Activated naive CD8-positive, alpha-beta T cell treated with anti-CD3 and anti-CD28 coated beads, Interleukin-2, amount 50 U/mL, for 24 hours (primary cell): ENCODE data around the gene TMEM101.
"Not testable (repeated sequence)": the region's sequence is repeated elsewhere in the genome, so short reads cannot be mapped to it uniquely, and the experiment has no call there.

Source experiments
- ATAC-seq: fragments of 150-1000 bp; cut with Tn5 transposase; one replicate; pipeline ENCODE4 v1.10.0; 2021
- DNase-seq: peaks from one replicate; pipeline ENCODE4 v3.0.0; 2021
- H3K27ac Mint-ChIP-seq: one replicate; pipeline ENCODE4 v1.8.0; 2021; ENCODE audit warnings: mild to moderate bottlenecking, mixed read lengths
- H3K27me3 Mint-ChIP-seq: one replicate; pipeline ENCODE4 v1.8.0; 2021; ENCODE audit warnings: mixed read lengths
- H3K36me3 Mint-ChIP-seq: one replicate; pipeline ENCODE4 v1.8.0; 2021; ENCODE audit warnings: low read depth, mixed read lengths
- H3K4me1 Mint-ChIP-seq: one replicate; pipeline ENCODE4 v1.8.0; 2021; ENCODE audit warnings: mixed read lengths
- H3K4me3 Mint-ChIP-seq: one replicate; pipeline ENCODE4 v1.8.0; 2021; ENCODE audit warnings: mild to moderate bottlenecking, moderate library complexity, mixed read lengths
- H3K9me3 Mint-ChIP-seq: one replicate; pipeline ENCODE4 v1.8.0; 2021; ENCODE audit warnings: mixed read lengths

TMEM101 gene

DNA sequence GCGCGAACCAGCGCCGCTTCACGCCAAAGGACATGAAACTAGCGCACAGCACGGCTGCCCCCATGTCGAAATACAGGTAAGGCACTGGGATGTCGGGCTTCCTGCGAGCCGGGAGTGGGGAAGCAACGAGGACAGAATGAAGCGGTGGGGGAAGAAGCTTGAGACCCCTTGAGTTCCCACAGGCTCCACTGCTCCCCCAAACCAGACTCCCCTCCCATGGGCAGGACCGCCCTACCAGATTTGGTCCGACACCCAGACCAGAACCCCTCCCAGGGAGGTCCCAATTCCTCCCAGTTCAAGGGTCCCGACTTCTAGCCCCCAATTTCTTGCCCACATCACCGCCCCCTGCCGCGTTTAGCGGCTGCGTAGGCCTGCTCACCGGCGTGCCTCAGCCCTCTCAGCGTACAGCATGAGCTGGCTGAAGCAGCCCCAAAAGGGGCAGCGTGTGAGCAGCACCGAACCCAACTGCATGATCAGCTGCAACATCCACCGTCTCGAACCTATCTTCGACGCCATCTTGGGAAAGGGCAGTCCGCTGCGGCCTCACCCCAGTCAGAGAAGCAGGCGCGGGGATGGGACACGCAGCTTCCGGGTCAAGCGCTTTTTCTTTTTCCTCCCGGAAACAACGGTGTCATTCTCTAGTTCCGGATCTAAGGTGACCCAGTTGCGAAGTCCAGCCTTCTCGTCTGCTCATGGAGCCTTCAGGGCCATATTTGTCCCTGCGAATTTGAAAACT lies at the start of gene TMEM101:
Gene TMEM101 (minus strand): TSS at position 527 of the 736 bp plus-strand sequence. CDS start 11 bp downstream, at position 516.
- peaks cover 15% of the 10 kb centered on the region for H3K4me1 Mint-ChIP-seq
- DNase-seq (peak; percentile 85), ATAC-seq (peak; percentile 95)
- H3K9me3 Mint-ChIP-seq, result no peaks in the 10 kb centered on the region
- peaks cover 14% of the 10 kb centered on the region for H3K36me3 Mint-ChIP-seq
- no peaks in the 10 kb centered on the region for H3K27me3 Mint-ChIP-seq
- peak within 1 kb of the TSS; percentile 98 for H3K4me3 Mint-ChIP-seq
- peak within 1 kb of the TSS; percentile 97 for H3K27ac Mint-ChIP-seq

- peak overlapping the region; percentile 64 for H3K27ac Mint-ChIP-seq
- H3K9me3 Mint-ChIP-seq, result no peaks in the 10 kb centered on the region
- no peaks in the 10 kb centered on the region for H3K27me3 Mint-ChIP-seq
- H3K36me3 Mint-ChIP-seq, result peaks cover 47% of the 10 kb centered on the region
- ATAC-seq (no peak), DNase-seq (no peak)
- H3K4me3 Mint-ChIP-seq, result peak overlapping the region; percentile 98
- H3K4me1 Mint-ChIP-seq, result peaks cover 56% of the 10 kb centered on the region
Observed at GRCh38 chr17:44063704-44064639, 49.2 kb upstream of the TMEM101 start.

DNA sequence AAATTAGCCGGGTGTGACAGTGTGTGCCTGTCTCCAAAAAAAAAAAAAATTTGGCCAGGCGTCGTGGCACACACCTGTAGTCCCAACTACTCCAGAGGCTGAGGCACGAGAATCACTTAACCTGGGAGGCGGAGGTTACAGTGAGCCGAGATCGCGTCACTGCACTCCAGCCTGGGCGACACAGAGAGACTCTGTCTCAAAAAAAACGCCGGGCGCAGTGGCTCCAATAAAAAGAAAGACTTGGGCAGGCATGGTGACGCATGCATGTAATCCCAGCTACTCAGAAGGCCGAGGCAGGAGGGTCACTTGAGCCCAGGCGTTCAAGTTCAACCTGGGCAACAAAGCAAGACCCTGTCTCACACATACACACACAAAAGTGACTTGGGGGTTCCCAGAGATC lies 48.1 kb upstream of the TMEM101 start:
- Mint-ChIP-seq H3K4me1 (peaks cover 51% of the 10 kb centered on the region), H3K27ac (peak overlapping the region; percentile 51), H3K36me3 (peaks cover 52% of the 10 kb centered on the region)

GRCh38 chr17:44061446-44061845 lies 46.7 kb upstream of the TMEM101 start:
- no peak overlapping the region for H3K4me3 Mint-ChIP-seq
- H3K27ac Mint-ChIP-seq, result no peak overlapping the region
- no peak for DNase-seq
- H3K36me3 Mint-ChIP-seq, result peaks cover 52% of the 10 kb centered on the region
- H3K27me3 Mint-ChIP-seq, result no peaks in the 10 kb centered on the region
- H3K9me3 Mint-ChIP-seq, result no peaks in the 10 kb centered on the region
- peaks cover 43% of the 10 kb centered on the region for H3K4me1 Mint-ChIP-seq
- ATAC-seq, result no peak

More for the DNA sequence above, 48.1 kb upstream of the TMEM101 start:
- Mint-ChIP-seq H3K4me3 (no peak overlapping the region), H3K27me3 (no peaks in the 10 kb centered on the region), H3K9me3 (no peaks in the 10 kb centered on the region)
- no peak for DNase-seq
- ATAC-seq, result no peak

DNA sequence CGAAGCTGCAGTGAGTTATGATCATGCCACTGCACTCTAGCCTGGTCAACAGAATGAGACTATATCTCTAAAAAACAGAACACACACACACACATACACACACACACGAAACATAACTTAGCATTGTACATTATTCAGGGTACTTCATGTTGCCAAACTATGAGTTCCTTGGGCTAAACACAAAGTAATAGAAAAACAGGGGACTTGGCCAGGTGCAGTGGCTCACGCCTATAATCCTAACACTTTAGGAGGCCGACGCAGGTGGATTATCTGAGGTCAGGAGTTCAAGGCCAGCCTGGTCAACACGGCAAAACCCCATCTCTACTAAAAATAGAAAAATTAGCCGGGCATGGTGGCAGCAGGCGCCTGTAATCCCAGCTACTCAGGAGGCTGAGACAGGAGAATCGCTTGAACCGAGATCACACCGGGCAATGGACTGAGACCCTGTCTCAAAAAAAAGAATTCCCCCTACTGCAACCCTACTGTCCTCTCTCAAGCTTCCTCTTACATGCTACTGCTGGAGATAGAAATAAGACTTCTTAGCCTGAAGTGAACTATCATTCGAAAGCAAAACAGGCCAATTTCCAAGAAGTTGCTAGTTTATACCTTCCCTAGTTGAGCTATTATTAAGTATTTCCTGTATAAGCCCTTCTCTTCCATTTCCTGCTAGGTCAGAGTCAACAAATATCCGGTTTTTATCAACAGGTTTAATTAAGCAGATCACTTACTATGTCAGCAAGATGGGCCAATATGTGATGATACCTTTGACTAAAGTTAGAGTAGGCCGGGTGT lies 44.5 kb upstream of the TMEM101 start:
- H3K27ac Mint-ChIP-seq, result no peak overlapping the region
- no peak for DNase-seq
- ATAC-seq, result no peak
- no peaks in the 10 kb centered on the region for H3K27me3 Mint-ChIP-seq
- no peaks in the 10 kb centered on the region for H3K9me3 Mint-ChIP-seq
- no peak overlapping the region for H3K4me3 Mint-ChIP-seq
- peaks cover 50% of the 10 kb centered on the region for H3K36me3 Mint-ChIP-seq
- peaks cover 36% of the 10 kb centered on the region for H3K4me1 Mint-ChIP-seq

- ATAC-seq (no peak), DNase-seq (no peak)
- H3K4me1 Mint-ChIP-seq, result peaks cover 3% of the 10 kb centered on the region
- H3K36me3 Mint-ChIP-seq, result peaks cover 20% of the 10 kb centered on the region
- no peaks in the 10 kb centered on the region for H3K27me3 Mint-ChIP-seq
- H3K4me3 Mint-ChIP-seq, result no peak overlapping the region
- no peaks in the 10 kb centered on the region for H3K9me3 Mint-ChIP-seq
- no peak overlapping the region for H3K27ac Mint-ChIP-seq
Observed at GRCh38 chr17:44053125-44053872, 38.5 kb upstream of the TMEM101 start.

- no peaks in the 10 kb centered on the region for H3K4me1 Mint-ChIP-seq
- H3K27ac Mint-ChIP-seq, result no peak overlapping the region
- no peak for DNase-seq
- H3K4me3 Mint-ChIP-seq, result no peak overlapping the region
- H3K9me3 Mint-ChIP-seq, result no peaks in the 10 kb centered on the region
- no peak for ATAC-seq
- H3K36me3 Mint-ChIP-seq, result peaks cover 24% of the 10 kb centered on the region
- no peaks in the 10 kb centered on the region for H3K27me3 Mint-ChIP-seq
Observed at GRCh38 chr17:44049294-44050060, 34.7 kb upstream of the TMEM101 start.

GRCh38 chr17:44046893-44047292 lies 32.1 kb upstream of the TMEM101 start:
- not testable (repeated sequence) for H3K9me3 Mint-ChIP-seq, H3K4me1 Mint-ChIP-seq, ATAC-seq, H3K27me3 Mint-ChIP-seq, DNase-seq, H3K27ac Mint-ChIP-seq, H3K4me3 Mint-ChIP-seq
- peaks cover 23% of the 10 kb centered on the region for H3K36me3 Mint-ChIP-seq

GRCh38 chr17:44045486-44045885 lies 30.7 kb upstream of the TMEM101 start:
- no peaks in the 10 kb centered on the region for H3K9me3 Mint-ChIP-seq
- DNase-seq, result no peak
- no peaks in the 10 kb centered on the region for H3K27me3 Mint-ChIP-seq
- no peak overlapping the region for H3K27ac Mint-ChIP-seq
- H3K4me3 Mint-ChIP-seq, result no peak overlapping the region
- ATAC-seq, result no peak
- peaks cover 28% of the 10 kb centered on the region for H3K36me3 Mint-ChIP-seq
- H3K4me1 Mint-ChIP-seq, result peaks cover 10% of the 10 kb centered on the region

DNA sequence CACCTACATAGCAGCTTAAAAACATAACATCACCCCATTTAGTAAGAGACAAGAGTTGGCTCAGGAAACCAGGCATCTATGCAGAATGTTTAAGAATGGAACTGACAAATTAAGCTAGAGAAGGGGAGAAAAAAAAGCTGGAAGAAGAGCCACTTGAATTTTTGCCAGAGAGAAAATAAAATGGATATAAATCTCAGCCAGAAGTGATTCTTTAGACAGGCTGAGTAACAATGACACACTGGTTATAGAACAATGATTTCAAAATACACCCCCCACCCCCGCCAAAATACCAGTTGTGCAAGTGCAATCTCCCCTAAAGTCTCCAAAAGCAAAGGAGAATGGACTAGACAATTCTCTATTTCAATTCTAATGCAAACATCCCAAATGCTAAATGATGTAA lies 29.3 kb upstream of the TMEM101 start:
- H3K9me3 Mint-ChIP-seq, result no peaks in the 10 kb centered on the region
- DNase-seq (no peak), ATAC-seq (no peak)
- H3K36me3 Mint-ChIP-seq, result peaks cover 35% of the 10 kb centered on the region
- peaks cover 12% of the 10 kb centered on the region for H3K4me1 Mint-ChIP-seq
- H3K27me3 Mint-ChIP-seq, result no peaks in the 10 kb centered on the region
- no peak overlapping the region for H3K27ac Mint-ChIP-seq
- no peak overlapping the region for H3K4me3 Mint-ChIP-seq

DNA sequence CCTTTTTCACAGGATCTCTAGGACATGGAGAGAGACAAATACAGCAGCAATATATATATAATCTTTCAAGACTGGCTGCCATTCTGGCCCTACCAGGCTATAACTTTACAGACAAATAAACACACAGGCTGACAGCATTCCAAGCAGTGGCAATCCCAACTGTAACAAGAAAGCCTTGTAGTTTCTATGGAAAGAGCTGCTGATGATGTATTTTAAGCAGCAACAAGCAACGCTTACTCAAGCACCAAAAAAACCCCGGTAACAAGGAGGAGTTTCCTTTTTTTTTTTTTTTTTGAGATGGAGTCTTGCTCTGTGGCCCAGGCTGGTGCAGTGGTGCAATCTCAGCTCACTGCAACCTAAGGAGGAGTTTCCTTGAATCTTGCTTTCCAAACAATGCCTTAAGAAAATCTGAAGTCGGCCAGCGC lies 28.5 kb upstream of the TMEM101 start:
- ATAC-seq, result no peak
- Mint-ChIP-seq H3K36me3 (peaks cover 36% of the 10 kb centered on the region), H3K9me3 (no peaks in the 10 kb centered on the region), H3K4me3 (no peak overlapping the region), H3K27ac (peak overlapping the region; percentile 2), H3K27me3 (no peaks in the 10 kb centered on the region), H3K4me1 (peaks cover 12% of the 10 kb centered on the region)
- no peak for DNase-seq

GRCh38 chr17:44039829-44040635 lies 25.3 kb upstream of the TMEM101 start:
- ATAC-seq (no peak), DNase-seq (no peak)
- peaks cover 12% of the 10 kb centered on the region for H3K4me1 Mint-ChIP-seq
- H3K9me3 Mint-ChIP-seq, result no peaks in the 10 kb centered on the region
- H3K27me3 Mint-ChIP-seq, result no peaks in the 10 kb centered on the region
- peaks cover 37% of the 10 kb centered on the region for H3K36me3 Mint-ChIP-seq
- H3K27ac Mint-ChIP-seq, result no peak overlapping the region
- no peak overlapping the region for H3K4me3 Mint-ChIP-seq
